ENCODE results near the gene KLK13.

Gene KLK13

DNA sequence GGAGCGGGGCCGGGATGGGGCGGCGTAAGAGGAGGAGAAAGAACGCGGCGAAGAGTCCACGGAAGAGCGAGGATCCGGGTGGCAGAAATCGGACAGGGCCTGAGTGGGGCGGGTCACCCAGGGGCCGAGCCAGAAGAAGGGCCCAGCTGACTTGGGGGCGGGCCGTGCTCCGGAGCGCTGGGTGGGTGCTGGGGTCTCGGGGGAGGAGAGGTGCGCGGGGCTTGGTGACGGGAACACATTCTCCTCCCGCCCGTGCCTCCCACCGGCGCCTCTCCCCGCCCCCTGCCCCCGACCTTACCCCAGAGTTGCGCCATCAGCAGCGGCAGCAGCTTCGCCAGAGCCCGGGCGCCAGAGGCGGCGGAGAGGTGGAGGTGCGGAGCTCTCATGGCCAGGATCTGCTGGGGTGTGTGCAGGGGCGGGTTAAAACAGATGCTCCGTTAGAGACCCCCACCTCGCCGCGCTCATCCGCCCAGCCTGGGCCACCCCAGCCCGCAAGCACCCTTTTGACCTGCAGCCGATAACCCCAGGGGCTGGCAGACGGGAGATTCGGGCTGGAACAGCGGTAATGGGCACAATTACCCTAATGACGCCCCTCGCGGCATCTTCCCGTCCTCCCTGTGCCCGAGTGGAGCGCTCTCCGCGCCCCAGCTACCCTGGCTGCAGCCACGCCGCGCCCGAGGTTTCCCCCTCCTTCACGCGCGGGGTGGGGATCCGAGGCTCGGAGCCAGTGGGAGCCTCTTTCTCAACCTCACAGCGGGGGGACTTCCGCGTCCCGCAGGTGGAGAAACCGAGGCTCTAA is 45.9 kb downstream of the KLK13 start:
- DNase-seq = peak; percentile 62

DNA sequence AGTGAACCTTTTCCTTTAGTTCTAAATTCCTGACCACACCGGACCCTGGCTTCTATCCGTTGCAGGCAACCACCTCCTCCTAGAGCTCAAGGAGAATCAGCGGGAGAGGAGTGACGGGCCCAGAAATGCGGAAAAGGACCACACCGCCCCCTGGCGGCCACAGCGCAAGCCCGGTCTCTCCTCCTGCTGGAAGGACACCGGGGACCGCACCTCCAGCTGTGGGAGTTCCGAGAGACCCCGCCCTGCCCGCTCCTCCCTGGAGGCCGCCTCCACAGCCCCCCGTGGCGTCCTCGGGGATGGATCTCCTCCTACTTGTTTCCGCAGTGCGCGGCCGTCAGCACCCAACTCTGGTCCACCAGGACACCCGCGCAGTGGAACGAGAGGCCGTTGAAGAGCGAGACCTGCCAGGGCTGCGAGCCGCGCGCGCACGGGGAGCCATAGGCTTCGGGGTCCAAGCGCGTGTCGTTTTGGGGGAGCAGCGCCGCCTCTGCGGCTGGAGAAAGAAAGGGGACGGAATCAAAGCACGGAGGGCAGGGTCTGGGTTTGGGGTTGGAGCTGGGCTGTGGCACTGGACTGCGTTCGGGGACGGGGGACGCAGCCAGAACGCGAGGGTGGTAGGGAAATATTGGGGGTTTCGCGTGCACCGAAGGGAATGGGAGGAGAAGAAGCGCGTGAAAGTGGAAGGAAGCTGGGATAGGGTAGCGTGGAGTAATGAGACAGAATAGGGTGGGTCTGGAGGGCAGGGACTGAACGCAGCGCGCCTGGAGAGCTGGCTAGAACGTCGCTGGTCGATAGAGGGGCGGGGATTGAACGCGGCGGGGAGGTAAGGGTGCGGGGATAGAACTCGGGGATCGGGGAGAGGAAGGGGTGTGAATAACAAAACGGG is 47.9 kb downstream of the KLK13 start:
- peak; percentile 90 for DNase-seq

DNA sequence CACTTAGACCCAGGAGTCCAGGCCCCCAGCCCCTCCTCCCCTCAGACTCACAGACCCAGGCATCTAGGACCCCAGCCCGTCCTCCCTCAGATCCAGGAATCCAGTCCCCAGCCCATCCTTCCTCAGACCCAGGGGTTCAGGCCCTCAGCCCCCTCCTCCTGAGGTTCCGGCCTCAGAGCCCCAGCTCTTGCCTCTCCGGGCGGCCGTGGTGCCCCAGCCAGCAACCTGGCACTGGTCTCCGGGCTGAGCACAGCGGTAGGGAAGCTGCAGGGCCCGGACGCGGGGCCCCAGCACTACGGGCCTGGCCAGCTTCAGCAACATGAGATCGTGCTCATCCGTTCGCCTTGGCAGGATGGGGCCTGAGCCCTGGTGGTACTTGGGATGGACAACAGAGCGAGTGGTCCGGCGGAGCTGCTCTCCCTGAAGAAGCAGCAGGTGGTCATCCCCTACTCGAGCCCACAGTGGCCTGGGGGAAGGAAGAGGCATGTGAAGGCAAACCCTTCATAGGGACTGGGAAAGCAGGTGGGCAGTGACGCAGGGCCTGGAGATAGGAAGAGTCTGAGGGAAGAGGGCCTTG is 49.1 kb downstream of the KLK13 start:
- no peak for DNase-seq

DNA sequence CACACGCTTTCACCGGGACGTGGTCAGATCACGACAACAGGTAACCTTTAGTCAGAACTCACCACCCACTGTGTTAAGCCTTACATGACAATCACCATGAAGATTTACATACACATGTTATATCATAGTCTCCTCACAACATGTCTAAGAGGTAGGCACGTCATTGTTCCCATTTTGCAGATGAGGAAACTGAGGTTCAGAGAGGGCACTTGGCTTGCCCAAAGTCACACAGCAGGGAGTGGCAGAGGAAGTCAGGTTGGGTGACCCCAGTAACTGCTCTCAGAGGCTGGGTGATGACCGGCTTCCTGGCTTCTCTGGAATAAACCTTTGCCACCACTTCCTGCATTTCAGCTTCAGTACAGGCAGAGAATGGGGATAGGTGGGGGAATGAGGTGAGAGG is 50.6 kb downstream of the KLK13 start:
- DNase-seq = no peak

GRCh38 chr19:51012661-51013190 is 52.2 kb downstream of the KLK13 start:
- no peak for DNase-seq

DNA sequence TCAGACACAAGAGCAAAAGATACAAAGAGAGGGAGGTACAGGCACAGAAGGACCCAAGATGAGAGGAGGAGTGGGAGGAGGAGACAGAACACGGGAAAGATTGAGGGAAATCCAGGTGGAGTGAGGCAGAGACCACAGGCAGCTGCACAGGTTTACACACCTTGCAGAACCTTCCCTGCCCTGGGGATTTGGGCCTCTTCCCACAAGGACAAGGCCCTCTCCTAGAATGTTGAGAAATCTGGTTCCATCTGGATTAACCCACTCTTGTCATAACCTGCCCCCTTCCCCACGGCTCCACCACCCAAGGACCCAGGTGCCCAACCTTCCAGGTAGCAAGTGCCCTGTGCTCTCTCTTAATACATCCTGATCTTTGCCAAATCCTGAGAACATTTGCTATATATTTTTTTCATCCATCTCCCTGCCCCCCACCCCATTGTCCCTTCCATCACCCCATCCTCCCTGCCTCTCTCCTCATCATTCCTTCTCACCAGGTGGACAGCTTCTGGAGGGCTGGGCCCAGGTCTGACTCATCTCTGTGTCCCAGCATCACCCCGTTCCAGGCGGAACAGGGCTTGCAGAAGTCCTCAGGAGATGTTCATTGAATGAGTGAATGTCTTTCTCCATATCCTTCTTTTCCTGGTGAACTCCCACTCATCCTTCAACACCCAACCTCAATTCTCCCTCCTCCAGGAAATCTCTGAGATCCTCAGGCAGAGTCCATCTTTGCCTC is 54.7 kb downstream of the KLK13 start:
- no peak for DNase-seq

DNA sequence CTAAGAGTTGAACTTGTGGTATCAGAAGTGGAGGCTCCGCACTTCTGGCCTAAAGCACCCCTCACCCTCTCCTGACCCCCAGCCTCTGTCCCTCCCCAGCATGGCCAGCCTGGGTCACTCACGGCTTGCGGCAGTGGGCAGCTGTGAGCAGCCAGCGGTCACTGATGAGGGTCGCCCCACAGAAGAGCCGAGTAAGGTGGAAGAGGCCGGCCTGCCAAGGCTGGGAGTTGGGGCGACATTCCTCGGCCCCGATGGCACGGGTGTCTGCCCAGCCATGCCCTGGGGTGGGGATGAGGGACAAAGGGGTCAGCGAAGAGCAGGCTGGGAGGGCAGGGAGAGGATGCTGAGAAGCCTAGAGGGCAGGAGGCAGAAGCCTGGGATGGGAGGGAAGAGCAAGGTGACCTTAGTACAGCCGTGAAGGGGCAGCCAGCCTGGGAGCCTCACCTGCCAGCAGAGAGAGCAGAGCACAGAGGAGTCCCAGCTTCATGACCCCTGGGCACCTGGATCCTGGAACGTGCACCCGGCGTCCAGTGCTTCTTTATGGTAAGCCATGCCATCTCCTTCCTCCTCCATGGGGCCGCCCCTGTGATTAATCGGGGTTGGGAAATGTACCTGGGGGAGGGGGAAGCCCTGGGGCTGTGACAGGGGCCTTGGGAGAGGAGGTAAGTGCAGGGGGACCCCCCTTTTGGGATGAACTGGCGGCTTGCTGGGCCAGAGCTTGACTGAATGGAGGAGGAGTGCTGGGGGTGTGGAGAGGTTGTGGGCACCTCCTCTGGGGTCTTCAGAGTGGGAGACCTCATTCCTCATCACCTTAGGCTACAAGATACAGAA is 55.6 kb downstream of the KLK13 start:
- DNase-seq = no peak

GRCh38 chr19:51007488-51007887 is 57.4 kb downstream of the KLK13 start:
- no peak for DNase-seq

DNA sequence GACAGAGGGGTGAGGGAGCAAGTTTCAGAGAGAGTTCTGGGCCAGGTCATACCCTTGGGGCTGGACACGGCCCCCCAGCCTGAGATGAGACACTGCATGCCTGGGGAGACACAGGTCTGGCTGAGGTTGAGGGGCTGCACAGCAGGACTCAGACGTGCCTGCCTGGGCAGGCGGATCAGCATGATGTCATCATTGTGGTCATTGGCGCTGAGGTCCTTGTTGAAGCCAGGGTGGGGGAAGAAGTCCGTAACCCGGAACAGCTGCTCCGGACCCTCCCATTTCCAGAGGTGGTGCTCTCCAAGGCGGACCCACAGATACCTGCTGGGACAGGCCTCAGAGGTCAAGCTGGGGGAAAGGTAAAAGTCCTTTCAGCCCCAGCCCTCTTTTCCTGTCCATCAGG is 58.5 kb downstream of the KLK13 start:
- no peak for DNase-seq

Measured in islet precursor cell (in vitro differentiated cells).